ENCODE measurements around the gene KLF16. TPM values are rescaled to one million over a fixed set of nuclear protein-coding genes. Genes with fewer than 3 reads are reported as not detected.
"Not testable (repeated sequence)": the region's sequence is repeated elsewhere in the genome, so short reads cannot be mapped to it uniquely, and the experiment has no call there.

KLF16 gene
- total RNA-seq (2014; rRNA removed; shearing (Covaris generic)): 27.9 and 29.2 TPM in 2 replicates

DNA sequence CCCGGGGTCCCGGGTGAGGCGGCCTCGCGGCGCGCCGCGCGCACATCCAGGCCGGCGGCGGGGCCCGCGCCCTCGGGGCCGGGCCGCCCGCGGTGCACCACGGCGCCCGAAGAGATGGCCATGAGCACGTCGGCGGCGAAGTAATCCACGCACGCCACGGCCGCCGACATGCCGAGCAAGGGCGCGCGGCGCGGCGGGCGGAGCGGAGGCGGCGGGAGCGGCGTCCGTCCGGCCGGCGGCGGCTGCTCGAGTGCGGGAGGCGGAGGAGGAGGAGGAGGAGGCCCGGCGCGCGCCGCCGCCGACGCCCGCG, at the start of gene KLF16:
KLF16 (minus strand) TSS at position 252 of the 310 bp plus-strand sequence; CDS start at position 170, 82 bp downstream.
- in situ Hi-C loops (cut with HindIII; ENCODE audit: low sequenced_read_pairs): no loop called here
- DNase-seq (ENCODE audit: low spot score): no peak

GRCh38 chr19:1912760-1913505, 49.6 kb upstream of the KLF16 start:
- in situ Hi-C loops (cut with HindIII; ENCODE audit: low sequenced_read_pairs): no loop called here
- no peak for DNase-seq (ENCODE audit: low spot score)

GRCh38 chr19:1911995-1912394, 48.6 kb upstream of the KLF16 start:
- in situ Hi-C loops (cut with HindIII; ENCODE audit: low sequenced_read_pairs): no loop called here
- DNase-seq (ENCODE audit: low spot score): no peak

DNA sequence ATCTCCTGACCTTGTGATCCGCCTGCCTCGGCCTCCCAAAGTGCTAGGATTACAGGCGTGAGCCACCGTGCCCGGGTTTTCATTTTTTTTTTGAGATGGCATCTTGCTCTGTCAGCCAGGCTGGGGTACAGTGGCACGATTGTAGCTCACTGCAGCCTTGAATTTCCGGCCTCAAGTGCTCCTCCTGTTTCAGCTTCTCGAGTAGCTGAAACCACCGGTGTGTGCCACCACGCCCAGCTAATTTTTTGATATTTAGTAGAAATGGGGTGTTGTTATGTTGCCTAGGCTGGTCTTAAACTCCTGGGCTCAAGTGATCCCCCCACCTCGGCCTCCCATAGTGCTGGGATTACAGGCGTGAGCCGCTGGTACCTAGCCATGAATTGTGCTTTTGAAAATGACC, 47.7 kb upstream of the KLF16 start:
- in situ Hi-C loops (cut with HindIII; ENCODE audit: low sequenced_read_pairs): no loop called here
- no peak for DNase-seq (ENCODE audit: low spot score)

DNA sequence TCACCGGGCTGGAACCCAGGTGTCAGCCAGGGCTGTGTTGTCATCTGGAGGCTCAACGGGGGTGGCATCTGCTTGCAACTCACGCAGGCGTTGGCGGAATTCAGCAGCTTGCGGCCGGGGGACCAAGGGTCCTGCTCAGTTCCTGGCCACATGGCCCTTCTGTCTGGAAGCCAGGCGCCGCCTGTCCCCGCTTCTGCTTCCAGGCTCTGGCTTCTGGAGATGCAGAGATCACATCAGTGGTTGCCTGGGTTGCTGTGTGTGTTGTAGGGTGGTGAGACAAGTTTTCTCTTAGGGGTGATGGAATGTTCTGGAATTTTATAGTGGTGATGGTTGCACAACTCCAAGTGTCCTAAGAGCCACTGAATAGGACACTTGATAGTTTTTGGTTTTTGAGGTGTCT, 46.8 kb upstream of the KLF16 start:
- peak; percentile 69 for DNase-seq (ENCODE audit: low spot score)
- in situ Hi-C loops (cut with HindIII; ENCODE audit: low sequenced_read_pairs): no loop called here

DNA sequence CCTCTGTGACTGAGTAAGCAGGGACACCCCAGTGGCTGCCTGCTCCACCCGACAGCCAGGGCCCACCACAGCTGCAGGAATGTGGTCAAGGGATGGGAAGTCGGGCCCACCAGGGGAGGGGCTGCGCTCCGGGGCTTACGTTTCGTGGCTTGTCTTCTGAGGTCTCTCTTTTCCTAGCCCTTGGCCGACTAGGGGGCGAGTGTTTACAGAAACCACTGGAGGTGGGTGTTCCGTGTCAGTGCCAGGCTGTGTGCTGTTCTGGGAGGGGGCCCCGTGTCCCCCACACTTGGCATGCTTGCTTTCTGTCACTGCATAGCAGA, 46.3 kb upstream of the KLF16 start:
- in situ Hi-C loops (cut with HindIII; ENCODE audit: low sequenced_read_pairs): no loop called here
- no peak for DNase-seq (ENCODE audit: low spot score)

GRCh38 chr19:1908364-1908678, 44.9 kb upstream of the KLF16 start:
- in situ Hi-C loops (cut with HindIII; ENCODE audit: low sequenced_read_pairs): no loop called here
- no peak for DNase-seq (ENCODE audit: low spot score)

- in situ Hi-C loops (cut with HindIII; ENCODE audit: low sequenced_read_pairs): no loop called here
- no peak for DNase-seq (ENCODE audit: low spot score)
These were observed 44.4 kb upstream of the KLF16 start for GRCh38 chr19:1907563-1908363.

DNA sequence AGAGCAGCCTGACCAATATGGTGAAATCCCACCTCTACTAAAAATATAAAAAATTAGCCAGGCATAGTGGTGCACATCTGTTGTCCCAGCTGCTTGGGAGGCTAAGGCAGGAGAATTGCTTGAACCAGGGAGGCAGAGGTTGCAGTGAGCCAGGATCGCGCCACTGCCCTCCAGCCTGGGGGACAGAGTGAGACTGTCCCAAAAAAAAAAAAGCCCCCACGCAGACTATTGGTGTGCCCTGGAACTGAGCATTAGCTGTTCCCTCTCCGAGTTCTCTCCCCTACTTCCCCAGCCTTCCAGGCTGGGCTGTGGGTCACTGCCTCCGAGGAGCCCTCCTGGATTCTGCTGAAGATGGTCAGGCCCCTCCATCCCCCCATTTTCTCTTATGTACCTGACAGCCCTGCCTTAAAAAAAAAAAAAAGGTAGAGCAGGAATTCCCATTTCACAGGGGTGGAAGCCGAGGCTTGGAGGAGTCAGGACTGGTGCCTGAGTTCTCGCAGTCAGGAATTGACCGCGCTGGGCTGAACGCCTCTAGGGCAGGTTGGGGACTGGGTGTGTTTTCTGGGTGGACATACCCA, 43.7 kb upstream of the KLF16 start:
- in situ Hi-C loops (cut with HindIII; ENCODE audit: low sequenced_read_pairs): no loop called here
- DNase-seq (ENCODE audit: low spot score): no peak

DNA sequence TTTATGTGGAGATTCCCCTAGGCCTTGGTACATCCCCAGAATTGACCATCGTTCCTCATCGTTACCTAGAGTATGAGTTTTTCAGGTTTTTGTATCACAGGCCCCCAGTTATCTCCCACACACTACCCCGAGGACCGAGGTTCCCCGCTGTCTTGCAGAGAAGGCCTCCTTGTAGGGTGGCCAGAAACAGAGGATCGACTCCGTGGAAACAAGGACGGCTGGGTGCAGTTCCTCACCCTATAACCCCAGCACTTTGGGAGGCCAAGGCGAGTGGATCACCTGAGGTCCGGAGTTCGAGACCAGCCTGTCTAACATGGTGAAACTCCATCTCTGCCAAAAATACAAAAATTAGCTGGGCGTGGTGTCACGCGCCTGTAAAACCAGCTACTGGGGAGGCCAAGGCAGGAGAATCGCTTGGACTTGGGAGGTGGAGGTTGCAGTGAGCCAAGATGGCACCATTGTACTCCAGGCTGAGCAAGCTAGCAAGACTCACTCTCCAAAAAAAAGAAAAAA, 42.5 kb upstream of the KLF16 start:
- in situ Hi-C loops (cut with HindIII; ENCODE audit: low sequenced_read_pairs): no loop called here
- DNase-seq (ENCODE audit: low spot score): no peak

DNA sequence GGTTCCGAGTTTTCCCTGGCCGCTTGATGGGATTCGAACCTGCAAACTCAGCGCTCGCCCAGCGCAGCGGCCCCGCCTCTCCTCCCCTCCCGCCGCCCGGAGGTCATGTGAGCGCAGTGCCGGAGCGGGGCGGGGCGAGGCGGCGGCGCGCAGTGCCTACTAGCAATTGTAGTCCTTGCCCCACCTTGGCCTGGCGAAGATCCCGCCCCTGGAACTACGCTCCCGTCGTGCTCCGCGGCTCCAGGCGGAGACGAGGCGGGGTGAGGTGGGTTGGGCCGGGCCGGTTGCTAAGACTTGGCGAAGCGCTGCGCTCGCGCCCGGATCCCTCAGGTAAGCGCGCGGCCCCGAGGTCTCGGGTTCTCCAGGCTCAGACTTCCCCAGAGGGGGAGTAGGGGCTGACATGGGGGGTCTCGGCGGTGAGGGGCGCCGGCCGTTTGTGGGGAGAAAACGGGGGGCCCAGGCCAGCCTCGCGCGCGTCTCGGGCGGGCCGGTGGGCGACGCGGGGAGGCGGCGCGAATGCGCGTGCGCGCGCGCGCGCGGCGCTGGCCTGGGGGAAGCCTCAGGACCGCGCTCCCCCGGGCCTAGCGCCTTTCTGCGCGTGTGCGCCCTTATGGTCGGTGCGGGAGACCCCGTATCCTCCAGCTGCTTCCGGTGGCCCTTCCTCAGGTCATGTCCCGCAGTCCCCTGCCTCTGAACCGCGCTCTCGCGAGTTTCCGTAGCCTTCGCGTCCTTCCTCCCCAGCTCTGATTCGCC, 41.9 kb upstream of the KLF16 start, which contains the start of the genes ADAT3 and SCAMP4:
ADAT3 (plus strand) TSS at position 290 of the 753 bp plus-strand sequence. CDS start 6,649 bp downstream, outside the sequence.
SCAMP4 (plus strand) TSS at position 290 of the 753 bp plus-strand sequence. CDS start 9,621 bp downstream, outside the sequence.
- DNase-seq (ENCODE audit: low spot score): peak; percentile 98
- in situ Hi-C loops (cut with HindIII; ENCODE audit: low sequenced_read_pairs): no loop called here

- in situ Hi-C loops (cut with HindIII; ENCODE audit: low sequenced_read_pairs): no loop called here
- DNase-seq (ENCODE audit: low spot score): no peak
These were observed 41.4 kb upstream of the KLF16 start for GRCh38 chr19:1904860-1905109.

- in situ Hi-C loops (cut with HindIII; ENCODE audit: low sequenced_read_pairs): no loop called here
- DNase-seq (ENCODE audit: low spot score): no peak
These were observed 39.5 kb upstream of the KLF16 start for GRCh38 chr19:1902923-1903322.

DNA sequence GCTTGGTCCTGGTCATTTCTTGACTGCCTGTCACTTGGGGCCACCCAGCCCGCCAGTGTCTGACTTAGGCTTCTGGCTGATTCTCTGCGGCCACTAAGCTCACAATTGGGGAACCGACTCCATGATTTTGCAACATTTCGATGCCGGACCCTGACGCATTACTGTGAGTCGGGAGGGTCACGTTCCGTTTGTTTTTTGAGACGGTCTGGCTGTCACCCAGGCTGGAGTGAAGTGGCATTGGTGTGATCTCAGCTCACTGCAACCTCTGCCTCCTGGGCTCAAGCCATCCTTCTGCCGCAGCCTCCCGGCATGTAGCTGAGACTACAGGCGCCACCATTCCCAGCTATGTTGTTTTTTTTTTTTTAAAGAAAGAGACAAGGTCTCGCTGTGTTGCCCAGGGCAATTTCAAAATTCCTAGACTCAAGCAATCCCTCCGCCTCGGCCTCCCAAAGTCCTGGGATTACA, 38.6 kb upstream of the KLF16 start:
- in situ Hi-C loops (cut with HindIII; ENCODE audit: low sequenced_read_pairs): no loop called here
- no peak for DNase-seq (ENCODE audit: low spot score)

- no peak for DNase-seq (ENCODE audit: low spot score)
- in situ Hi-C loops (cut with HindIII; ENCODE audit: low sequenced_read_pairs): no loop called here
These were observed 33.1 kb upstream of the KLF16 start for GRCh38 chr19:1896508-1896907.

DNA sequence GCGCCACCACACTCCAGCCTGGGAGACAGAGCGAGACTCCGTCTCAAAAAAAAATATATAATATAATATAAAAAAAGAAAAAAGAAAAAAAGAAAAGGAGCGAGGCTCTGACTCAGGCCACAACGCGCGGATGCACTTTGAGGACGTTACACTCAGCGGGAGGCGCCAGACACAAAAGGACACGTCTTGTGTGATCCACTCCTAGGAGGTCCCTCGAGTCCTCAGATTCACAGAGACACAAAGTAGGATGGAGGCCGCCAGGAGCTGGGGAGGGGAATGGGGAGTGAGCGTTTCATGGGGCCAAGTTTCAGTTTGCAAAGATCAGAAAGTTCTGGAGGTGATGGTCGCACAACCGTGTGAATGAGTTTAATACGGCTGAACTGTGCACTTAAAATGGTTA, 30.4 kb upstream of the KLF16 start:
- in situ Hi-C loops (cut with HindIII; ENCODE audit: low sequenced_read_pairs): no loop called here
- DNase-seq (ENCODE audit: low spot score): no peak

DNA sequence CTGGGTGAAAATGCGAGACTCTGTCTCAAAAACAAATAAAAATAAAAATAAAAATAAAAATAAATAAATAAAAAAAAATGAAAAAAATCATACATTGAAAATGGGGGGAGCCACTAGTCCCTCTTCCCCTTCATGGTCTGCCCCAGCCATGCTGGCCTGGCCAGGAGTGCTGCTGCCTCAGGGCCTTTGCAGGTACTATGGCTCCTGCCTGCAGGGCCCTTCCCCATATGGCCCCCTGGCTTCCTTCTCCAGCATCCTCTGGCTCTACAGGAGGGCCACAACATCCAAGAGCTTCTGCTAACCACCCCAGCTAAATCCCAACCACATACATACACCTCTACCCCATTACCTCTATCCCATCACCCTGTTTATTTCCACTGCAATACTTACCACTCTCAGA, 26.5 kb upstream of the KLF16 start:
- in situ Hi-C loops (cut with HindIII; ENCODE audit: low sequenced_read_pairs): no loop called here
- no peak for DNase-seq (ENCODE audit: low spot score)

DNA sequence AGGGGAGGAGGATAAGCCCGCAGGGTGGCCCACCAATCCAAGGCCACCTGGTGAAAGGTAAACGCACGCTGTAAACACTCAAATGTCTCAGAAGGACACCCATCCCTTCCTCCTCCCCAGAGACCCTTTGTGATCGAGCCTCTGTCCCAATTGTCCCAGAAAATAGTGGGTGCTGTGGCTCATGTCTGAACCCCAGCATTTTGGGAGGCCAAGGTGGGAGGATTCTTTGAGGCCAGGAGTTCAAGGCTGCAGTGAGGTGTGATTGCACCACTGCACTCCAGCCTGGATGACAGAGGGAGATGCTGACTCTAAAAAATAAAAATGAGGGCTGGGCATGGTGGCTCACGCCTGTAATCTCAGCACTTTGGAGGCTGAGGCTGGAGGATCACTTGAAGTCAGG, 25.0 kb upstream of the KLF16 start:
- no peak for DNase-seq (ENCODE audit: low spot score)
- in situ Hi-C loops (cut with HindIII; ENCODE audit: low sequenced_read_pairs): no loop called here

GRCh38 chr19:1886360-1886759, 23.0 kb upstream of the KLF16 start:
- DNase-seq (ENCODE audit: low spot score); in situ Hi-C loops (cut with HindIII; ENCODE audit: low sequenced_read_pairs): not testable (repeated sequence)
